ENCODE results near the gene SUMO4. TPM values are rescaled to one million over a fixed set of nuclear protein-coding genes. Genes with fewer than 3 reads are reported as not detected.

SUMO4 gene
- total RNA-seq, 3 donors from 2014 or later (not counting 1 experiment from before 2014, with no cell fraction given): 3.4 to 5.3 (median 4.8) TPM

GRCh38 chr6:149379977-149380376, 20.1 kb upstream of the SUMO4 start:
- Histone ChIP-seq H3K4me3 (ENCODE audit: low read length) (no peak overlapping the region), H3K27ac (ENCODE audit: low read length) (no peak overlapping the region), H3K9me3 (ENCODE audit: control insufficient read depth, insufficient read depth, low read length) (no peaks in the 10 kb centered on the region), H3K36me3 (ENCODE audit: control insufficient read depth, insufficient read depth, low read length) (peaks cover 40% of the 10 kb centered on the region), H3K4me1 (ENCODE audit: control insufficient read depth, insufficient read depth, low read length) (no peaks in the 10 kb centered on the region), H3K27me3 (ENCODE audit: control insufficient read depth, insufficient read depth, low read length) (no peaks in the 10 kb centered on the region)
- intact Hi-C loops (cut with micrococcal nuclease): no loop called here
- ATAC-seq (no peak), DNase-seq (no peak)
- TF ChIP-seq CTCF (IDR thresholded peaks at IDR 0.05): no peak
- Mint-ChIP-seq H3K27ac (no peak overlapping the region), H3K4me1 (peaks cover 17 to 26% of the 10 kb centered on the region in 2 donors), H3K4me3 (no peak overlapping the region), H3K27me3 (ENCODE audit: low read depth in 2 of 2) (no peaks in the 10 kb centered on the region), H3K9me3 (no peaks in the 10 kb centered on the region), H3K36me3 (peaks cover 10% of the 10 kb centered on the region)
- WGBS (ENCODE audit: insufficient coverage): 98% methylated on average over 2 of the region's 3 CpGs

- H3K36me3 ChIP-seq (ENCODE audit: control insufficient read depth, insufficient read depth, low read length): peaks cover 41% of the 10 kb centered on the region
- no peaks in the 10 kb centered on the region for H3K4me1 ChIP-seq (ENCODE audit: control insufficient read depth, insufficient read depth, low read length)
- intact Hi-C loops (cut with micrococcal nuclease): no loop called here
- Mint-ChIP-seq H3K4me3 (no peak overlapping the region), H3K4me1 (peaks cover 12 to 26% of the 10 kb centered on the region in 2 donors), H3K27me3 (ENCODE audit: low read depth in 2 of 2) (no peaks in the 10 kb centered on the region), H3K9me3 (no peaks in the 10 kb centered on the region), H3K36me3 (peaks cover 10% of the 10 kb centered on the region), H3K27ac (no peak overlapping the region)
- H3K27ac ChIP-seq (ENCODE audit: low read length): no peak overlapping the region
- H3K4me3 ChIP-seq (ENCODE audit: low read length): no peak overlapping the region
- no peak for ATAC-seq
- H3K9me3 ChIP-seq (ENCODE audit: control insufficient read depth, insufficient read depth, low read length): no peaks in the 10 kb centered on the region
- no peak for TF ChIP-seq CTCF (IDR thresholded peaks at IDR 0.05)
- no peak for DNase-seq
- H3K27me3 ChIP-seq (ENCODE audit: control insufficient read depth, insufficient read depth, low read length): no peaks in the 10 kb centered on the region
Observed at GRCh38 chr6:149380523-149380922, 19.5 kb upstream of the SUMO4 start.

GRCh38 chr6:149383371-149383770, 16.7 kb upstream of the SUMO4 start:
- H3K9me3 Mint-ChIP-seq: no peaks in the 10 kb centered on the region
- WGBS (ENCODE audit: insufficient coverage): 95% methylated on average over 4 of the region's 4 CpGs
- peak overlapping the region in 1 of 2 donors; percentile 54 for H3K27ac Mint-ChIP-seq
- H3K4me1 Mint-ChIP-seq: peaks cover 23 to 34% of the 10 kb centered on the region in 2 donors
- ATAC-seq (no peak), DNase-seq (no peak)
- H3K9me3 ChIP-seq (ENCODE audit: control insufficient read depth, insufficient read depth, low read length): no peaks in the 10 kb centered on the region
- TF ChIP-seq CTCF (IDR thresholded peaks at IDR 0.05): no peak
- H3K27ac ChIP-seq (ENCODE audit: low read length): no peak overlapping the region
- intact Hi-C loops (cut with micrococcal nuclease): no loop called here
- H3K4me1 ChIP-seq (ENCODE audit: control insufficient read depth, insufficient read depth, low read length): no peaks in the 10 kb centered on the region
- H3K4me3 Mint-ChIP-seq: no peak overlapping the region
- H3K27me3 Mint-ChIP-seq (ENCODE audit: low read depth in 2 of 2): no peaks in the 10 kb centered on the region
- no peaks in the 10 kb centered on the region for H3K27me3 ChIP-seq (ENCODE audit: control insufficient read depth, insufficient read depth, low read length)
- H3K36me3 ChIP-seq (ENCODE audit: control insufficient read depth, insufficient read depth, low read length): peaks cover 37% of the 10 kb centered on the region
- H3K4me3 ChIP-seq (ENCODE audit: low read length): no peak overlapping the region
- peaks cover 16% of the 10 kb centered on the region for H3K36me3 Mint-ChIP-seq

GRCh38 chr6:149384464-149384863, 15.6 kb upstream of the SUMO4 start:
- H3K27me3 Mint-ChIP-seq (ENCODE audit: low read depth in 2 of 2): no peaks in the 10 kb centered on the region
- Histone ChIP-seq H3K27ac (ENCODE audit: low read length) (no peak overlapping the region), H3K27me3 (ENCODE audit: control insufficient read depth, insufficient read depth, low read length) (no peaks in the 10 kb centered on the region), H3K9me3 (ENCODE audit: control insufficient read depth, insufficient read depth, low read length) (no peaks in the 10 kb centered on the region), H3K4me1 (ENCODE audit: control insufficient read depth, insufficient read depth, low read length) (no peaks in the 10 kb centered on the region), H3K36me3 (ENCODE audit: control insufficient read depth, insufficient read depth, low read length) (peaks cover 26% of the 10 kb centered on the region), H3K4me3 (ENCODE audit: low read length) (no peak overlapping the region)
- TF ChIP-seq CTCF (IDR thresholded peaks at IDR 0.05): no peak
- no peak overlapping the region for H3K4me3 Mint-ChIP-seq
- H3K4me1 Mint-ChIP-seq: peaks cover 18 to 27% of the 10 kb centered on the region in 2 donors
- intact Hi-C loops (cut with micrococcal nuclease): no loop called here
- peak overlapping the region in 1 of 2 donors; percentile 54 for H3K27ac Mint-ChIP-seq
- DNase-seq (no peak), ATAC-seq (no peak)
- H3K36me3 Mint-ChIP-seq: peaks cover 8% of the 10 kb centered on the region
- H3K9me3 Mint-ChIP-seq: no peaks in the 10 kb centered on the region

Measured in natural killer cell (primary cell).